ENCODE data around the gene TOMM22.
A peak's percentile ranks its signal among the peaks of the same experiment; 100 is the strongest.

The TOMM22 gene

DNA sequence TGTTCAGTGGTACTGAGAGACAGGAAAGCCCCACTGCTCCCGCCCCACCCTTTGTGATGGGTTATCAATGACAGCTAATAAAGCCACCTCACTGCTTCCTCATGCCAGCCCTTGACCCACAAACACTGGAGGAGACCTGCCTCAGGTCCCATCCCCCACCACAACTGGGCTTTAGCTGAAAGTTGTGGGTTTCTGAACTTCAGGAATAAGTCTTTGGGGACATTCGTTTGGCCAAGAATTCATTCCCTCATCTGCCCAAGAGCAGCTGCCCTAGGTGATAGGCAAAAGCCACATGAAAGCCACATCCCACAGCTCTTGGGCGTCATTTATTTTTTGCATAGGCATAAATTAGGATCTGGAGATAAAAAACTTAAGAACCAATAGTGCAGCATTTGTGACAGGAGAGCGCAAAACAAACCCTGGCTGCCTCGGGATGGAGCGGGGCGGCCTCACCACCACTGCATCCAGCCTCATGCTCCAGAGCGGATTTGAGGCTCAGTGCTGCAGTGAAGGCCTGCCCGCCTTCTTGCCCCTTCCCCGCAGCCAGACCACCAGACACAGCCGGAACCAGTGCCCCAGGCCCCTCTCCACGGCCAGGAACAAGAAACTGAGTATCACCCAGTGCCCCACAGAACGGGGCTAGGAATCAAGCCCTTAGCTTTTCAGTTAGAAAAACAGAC lies 52.8 kb downstream of the TOMM22 start:
- Mint-ChIP-seq H3K9me3 (no peaks in the 10 kb centered on the region), H3K27me3 (ENCODE audit: low read depth) (no peaks in the 10 kb centered on the region), H3K27ac (peak overlapping the region; percentile 19 to 47 (median 41)), H3K36me3 (ENCODE audit: low read depth) (peaks cover 50% of the 10 kb centered on the region), H3K4me3 (no peak overlapping the region), H3K4me1 (peaks cover 19% of the 10 kb centered on the region)
- TF ChIP-seq, protein P1, sequence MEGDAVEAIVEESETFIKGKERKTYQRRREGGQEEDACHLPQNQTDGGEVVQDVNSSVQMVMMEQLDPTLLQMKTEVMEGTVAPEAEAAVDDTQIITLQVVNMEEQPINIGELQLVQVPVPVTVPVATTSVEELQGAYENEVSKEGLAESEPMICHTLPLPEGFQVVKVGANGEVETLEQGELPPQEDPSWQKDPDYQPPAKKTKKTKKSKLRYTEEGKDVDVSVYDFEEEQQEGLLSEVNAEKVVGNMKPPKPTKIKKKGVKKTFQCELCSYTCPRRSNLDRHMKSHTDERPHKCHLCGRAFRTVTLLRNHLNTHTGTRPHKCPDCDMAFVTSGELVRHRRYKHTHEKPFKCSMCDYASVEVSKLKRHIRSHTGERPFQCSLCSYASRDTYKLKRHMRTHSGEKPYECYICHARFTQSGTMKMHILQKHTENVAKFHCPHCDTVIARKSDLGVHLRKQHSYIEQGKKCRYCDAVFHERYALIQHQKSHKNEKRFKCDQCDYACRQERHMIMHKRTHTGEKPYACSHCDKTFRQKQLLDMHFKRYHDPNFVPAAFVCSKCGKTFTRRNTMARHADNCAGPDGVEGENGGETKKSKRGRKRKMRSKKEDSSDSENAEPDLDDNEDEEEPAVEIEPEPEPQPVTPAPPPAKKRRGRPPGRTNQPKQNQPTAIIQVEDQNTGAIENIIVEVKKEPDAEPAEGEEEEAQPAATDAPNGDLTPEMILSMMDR (IDR thresholded peaks at IDR 0.05; ENCODE audit: unreplicated experiment in 3 of 3): no peak
